SK-N-SH (cell line): ENCODE data around the gene TPCN2. TPM values are rescaled to one million over a fixed set of nuclear protein-coding genes. Genes with fewer than 3 reads are reported as not detected.

Experiments used
- CTCF ChIA-PET: fragments of 300-600, 350-600 bp; formaldehyde crosslinking; extraction: SDS; loops from one replicate; lab custom pipeline; 2021; lab: Yijun Ruan, JAX
- POLR2A ChIA-PET: fragments of 350-600 bp; sonication (Branson Sonifier 250); formaldehyde crosslinking; extraction: SDS; loops from one replicate; lab custom pipeline; 2020; ENCODE audit warnings: antibody characterized with exemption, inconsistent platforms; lab: Yijun Ruan, JAX
- DNase-seq: peaks from one replicate; pipeline ENCODE4 v3.0.0; 2012
- H2AFZ ChIP-seq: fragments of 200-600 bp; sonication (generic); 2 replicates; pipeline ENCODE4 v1.8.1; 2016; ENCODE audit warnings: antibody characterized with exemption, mild to moderate bottlenecking, low read depth
- H3F3A ChIP-seq: fragments of 200-600 bp; sonication (generic); replicated peaks from 2 replicates; pipeline ENCODE3; 2016; ENCODE audit warnings: antibody characterized with exemption, mild to moderate bottlenecking; ENCODE audit not compliant: insufficient read depth
- H3K27ac ChIP-seq, 2 experiments: fragments of 200-500 bp in 1 of 2; fragments of 200-600 bp in 1 of 2; sonication (Bioruptor generic) in 1 of 2; sonication (generic), shearing (Covaris generic) in 1 of 2; 2 replicates each; pipeline versions ENCODE4 v1.5.1 to v1.6.1; 2014 to 2016; ENCODE audit warnings: low read depth in 2 of 2, inconsistent platforms in 1 of 2, low read length in 1 of 2, mild to moderate bottlenecking in 1 of 2, mixed read lengths in 1 of 2
- H3K27me3 ChIP-seq: fragments of 200-600 bp; sonication (generic), shearing (Covaris generic); 2 replicates; pipeline ENCODE4 v1.6.1; 2016; ENCODE audit warnings: mixed run types; ENCODE audit not compliant: insufficient read depth
- H3K36me3 ChIP-seq, 2 experiments: fragments of 200-500 bp in 1 of 2; fragments of 200-600 bp in 1 of 2; sonication (Bioruptor generic) in 1 of 2; sonication (generic) in 1 of 2; replicated peaks in 1 of 2; 2 replicates each; pipeline versions ENCODE3 to v1.5.1; 2014 to 2016; ENCODE audit warnings: low read length in 1 of 2, mild to moderate bottlenecking in 1 of 2; ENCODE audit not compliant: insufficient read depth in 2 of 2, control insufficient read depth in 1 of 2
- H3K4me1 ChIP-seq, 2 experiments: fragments of 200-500 bp in 1 of 2; fragments of 200-600 bp in 1 of 2; sonication (Bioruptor generic) in 1 of 2; sonication (generic), shearing (Covaris generic) in 1 of 2; 2 replicates each; pipeline versions ENCODE4 v1.5.1 to v1.6.1; 2014 to 2016; ENCODE audit warnings: low read depth in 1 of 2, low read length in 1 of 2, mixed run types in 1 of 2; ENCODE audit not compliant: insufficient read depth in 2 of 2, control insufficient read depth in 1 of 2
- H3K4me2 ChIP-seq: fragments of 200-600 bp; sonication (generic), shearing (Covaris generic); 2 replicates; pipeline ENCODE4 v1.6.1; 2017; ENCODE audit warnings: mixed run types
- H3K4me3 ChIP-seq, 2 experiments: fragments of 200-500 bp in 1 of 2; fragments of 200-600 bp in 1 of 2; sonication (Bioruptor generic) in 1 of 2; sonication (generic), shearing (Covaris generic) in 1 of 2; 2 replicates each; pipeline versions ENCODE4 v1.5.1 to v1.8.1; 2014 to 2016; ENCODE audit warnings: low read depth in 2 of 2, inconsistent platforms in 1 of 2, low read length in 1 of 2, mild to moderate bottlenecking in 1 of 2, mixed read lengths in 1 of 2, moderate library complexity in 1 of 2
- H3K79me2 ChIP-seq: fragments of 200-600 bp; sonication (generic); 2 replicates; pipeline ENCODE4 v1.8.1; 2017; ENCODE audit warnings: mild to moderate bottlenecking; ENCODE audit not compliant: insufficient read depth
- H3K9ac ChIP-seq: fragments of 200-600 bp; sonication (generic); 2 replicates; pipeline ENCODE4 v1.6.1; 2017; ENCODE audit warnings: mixed run types
- H3K9me2 ChIP-seq: fragments of 200-600 bp; sonication (generic); 2 replicates; pipeline ENCODE4 v1.6.1; 2017; ENCODE audit warnings: mixed run types
- H3K9me3 ChIP-seq: fragments of 200-600 bp; sonication (generic); 2 replicates; pipeline ENCODE4 v1.6.1; 2017; ENCODE audit warnings: mixed run types, mild to moderate bottlenecking, moderate library complexity
- H4K20me1 ChIP-seq: fragments of 200-600 bp; sonication (generic); 2 replicates; pipeline ENCODE4 v1.6.1; 2017; ENCODE audit warnings: mild to moderate bottlenecking, mixed run types; ENCODE audit not compliant: insufficient read depth
- FOSL2 ChIP-seq: IDR thresholded peaks from 2 replicates; pipeline ENCODE4 v1.4.0; 2012; ENCODE audit warnings: low read depth, mild to moderate bottlenecking, moderate library complexity, borderline replicate concordance
- GABPA ChIP-seq: IDR thresholded peaks from 2 replicates; pipeline ENCODE4 v1.4.0; 2012; ENCODE audit warnings: low read depth, mild to moderate bottlenecking
- GATA2 ChIP-seq: sonication (generic); formaldehyde crosslinking; IDR thresholded peaks from 2 replicates; pipeline ENCODE4 v1.5.0; 2020; ENCODE audit warnings: mild to moderate bottlenecking, missing genetic modification reagents
- IRF3 ChIP-seq: fragments of 150-350 bp; IDR thresholded peaks from 2 replicates; pipeline ENCODE4 v1.6.1; 2016; ENCODE audit warnings: mild to moderate bottlenecking, low read depth, low read length
- JUND ChIP-seq: IDR thresholded peaks from 2 replicates; pipeline ENCODE4 v1.4.0; 2012
- MXI1 ChIP-seq: IDR thresholded peaks from 2 replicates; pipeline ENCODE4 v1.6.1; 2012; ENCODE audit warnings: mild to moderate bottlenecking, low read depth, low read length, improper control_type of control experiment
- NRF1 ChIP-seq: IDR thresholded peaks from 2 replicates; pipeline ENCODE4 v1.6.1; 2012; ENCODE audit warnings: low read depth, mild to moderate bottlenecking, low read length
- PBX3 ChIP-seq: IDR thresholded peaks from 2 replicates; pipeline ENCODE4; 2012
- RXRA ChIP-seq: IDR thresholded peaks from 2 replicates; pipeline ENCODE4 v1.4.0; 2012; ENCODE audit warnings: low read depth, mild to moderate bottlenecking, borderline replicate concordance
- SIN3A ChIP-seq: IDR thresholded peaks from 2 replicates; pipeline ENCODE4 v1.6.1; 2012; ENCODE audit warnings: low read depth, mild to moderate bottlenecking, low read length, moderate library complexity, borderline replicate concordance
- SMC3 ChIP-seq: IDR thresholded peaks from 2 replicates; pipeline ENCODE4 v1.6.1; 2012; ENCODE audit warnings: low read depth, low read length, improper control_type of control experiment
- WGBS: methylation state at CpG from one replicate; pipeline ENCODE4 v1.1.6; 2017; ENCODE audit warnings: low lambda C conversion rate; 5-methylcytosine and 5-hydroxymethylcytosine counted together
- polyA plus RNA-seq, 3 experiments: library from polyadenylated mRNA; depleted of rRNA; stranded (reverse); fragments of >200 nt; gene quantifications; 2 replicates each; pipeline ENCODE4 v1.2.3, GENCODE V29; 2012

Gene TPCN2
- polyA plus RNA-seq, 1 of the 3 experiments (the other 2 are of a cell fraction) = 8.7 TPM

GRCh38 chr11:69096473-69096872, 47.7 kb downstream of the TPCN2 start:
- WGBS = 90% methylated on average over 2 of the region's 13 CpGs
- Histone ChIP-seq H2AFZ (no peak overlapping the region), H3K9me2 (no peaks in the 10 kb centered on the region), H3K27me3 (no peaks in the 10 kb centered on the region), H3K4me3 (no peak overlapping the region), H3K9me3 (no peaks in the 10 kb centered on the region), H3K4me2 (no peak overlapping the region), H3K36me3 (peaks cover 1 to 5% of the 10 kb centered on the region in 2 experiments), H3F3A (no peaks in the 10 kb centered on the region), H3K27ac (no peak overlapping the region), H4K20me1 (no peaks in the 10 kb centered on the region), H3K9ac (no peak overlapping the region), H3K79me2 (no peaks in the 10 kb centered on the region), H3K4me1 (peaks cover 0 to 14% of the 10 kb centered on the region in 2 experiments; a peak in 1 of 4 replicates)
- TF ChIP-seq SIN3A = no peak
- TF ChIP-seq NRF1 = no peak
- no peak for TF ChIP-seq SMC3
- CTCF ChIA-PET = interaction anchor here (5.9 to 14.1 kb wide), 3 partner anchors 9 to 572 kb away, joined by 49 to 403 read pairs (median 254); partner anchors contain the start of gene CCND1
- no peak for DNase-seq
- POLR2A ChIA-PET = interaction anchor here (0.6 kb wide), 1 partner anchor 243 kb away, joined by 6 read pairs; no protein-coding TSS in a partner anchor

GRCh38 chr11:69097263-69097662, 48.5 kb downstream of the TPCN2 start:
- no peak overlapping the region for H3K9ac ChIP-seq
- no peak overlapping the region for H2AFZ ChIP-seq
- no peaks in the 10 kb centered on the region for H3K27me3 ChIP-seq
- ChIA-PET POLR2A (no interaction called here), CTCF (interaction anchor here (5.9 to 14.1 kb wide), 3 partner anchors 10 to 571 kb away, joined by 49 to 403 read pairs (median 254); partner anchors contain the start of gene CCND1)
- H3F3A ChIP-seq = no peaks in the 10 kb centered on the region
- no peaks in the 10 kb centered on the region for H4K20me1 ChIP-seq
- H3K4me3 ChIP-seq = no peak overlapping the region
- H3K9me3 ChIP-seq = no peaks in the 10 kb centered on the region
- DNase-seq = no peak
- TF ChIP-seq GATA2 = no peak
- TF ChIP-seq IRF3 = no peak
- TF ChIP-seq FOSL2 = no peak
- no peak for TF ChIP-seq GABPA
- TF ChIP-seq RXRA = no peak
- no peak for TF ChIP-seq JUND
- TF ChIP-seq SMC3 = no peak
- TF ChIP-seq SIN3A = no peak
- TF ChIP-seq MXI1 = no peak
- no peak for TF ChIP-seq PBX3
- TF ChIP-seq, all 33 proteins: peak for 0
- Histone ChIP-seq H3K36me3 (peaks cover 0 to 5% of the 10 kb centered on the region in 2 experiments), H3K79me2 (no peaks in the 10 kb centered on the region), H3K4me1 (peaks cover 7 to 20% of the 10 kb centered on the region in 2 experiments; a peak in 2 of 4 replicates), H3K9me2 (no peaks in the 10 kb centered on the region), H3K27ac (no peak overlapping the region), H3K4me2 (no peak overlapping the region)
- WGBS = 84% methylated on average over 11 of the region's 16 CpGs
